NT2/D1 (cell line): ENCODE measurements around the gene CRYBG1.

Experiments
- YY1 ChIP-seq: IDR thresholded peaks from 2 replicates; pipeline ENCODE4 v1.6.1; 2011; ENCODE audit not compliant: insufficient read length, insufficient read depth
- ZNF274 ChIP-seq: IDR thresholded peaks from 2 replicates; pipeline ENCODE4 v1.6.1; 2011; ENCODE audit warnings: mild to moderate bottlenecking, low read depth, low read length

- TF ChIP-seq YY1 = no peak
- TF ChIP-seq ZNF274 = no peak
Observed at GRCh38 chr6:106512968-106513574, 152.6 kb downstream of the CRYBG1 start.
